ENCODE measurements around the gene CENPC. TPM values are rescaled to one million over a fixed set of nuclear protein-coding genes. Genes with fewer than 3 reads are reported as not detected.
"Not testable (repeated sequence)": the region's sequence is repeated elsewhere in the genome, so short reads cannot be mapped to it uniquely, and the experiment has no call there.

The CENPC gene
- polyA plus RNA-seq, 2 of the 4 experiments (the other 2 are of a cell fraction): 5.6 to 9.0 TPM

- no peak for TF ChIP-seq HEYL (CRISPR knock-in tag; IDR thresholded peaks at IDR 0.05)
These were observed 97.4 kb downstream of the CENPC start (continued) for GRCh38 chr4:67447873-67448272.

DNA sequence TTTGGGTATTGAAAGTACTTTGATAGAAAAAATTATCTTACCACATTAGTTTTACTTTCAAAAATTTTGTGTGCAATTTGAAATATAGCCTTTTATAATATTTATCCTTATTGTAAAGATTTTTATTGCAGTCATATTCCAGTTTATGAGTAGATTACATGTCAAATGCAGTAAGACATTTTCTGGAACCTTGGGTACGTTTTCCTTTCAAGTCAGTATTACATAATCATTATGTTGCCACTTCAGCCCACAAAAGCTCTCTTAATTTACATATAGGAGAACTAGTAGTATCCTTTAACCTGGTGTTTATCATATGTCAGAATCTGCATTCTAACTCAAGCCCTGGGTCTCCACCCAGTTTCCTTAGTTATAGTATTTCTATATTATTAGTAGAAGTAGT is 98.5 kb downstream of the CENPC start:
- ChIA-PET CTCF (no interaction called here), POLR2A (no interaction called here)
- Histone ChIP-seq H3K9me3 (no peaks in the 10 kb centered on the region), H3K4me2 (no peak overlapping the region), H3K4me1 (no peaks in the 10 kb centered on the region), H3K4me3 (no peak overlapping the region), H3K27ac (no peak overlapping the region)
- ATAC-seq: no peak
- 85% methylated on average over 1 of the region's 1 CpG for WGBS (ENCODE audit: missing lambda C conversion rate)
- TF ChIP-seq, protein P1, sequence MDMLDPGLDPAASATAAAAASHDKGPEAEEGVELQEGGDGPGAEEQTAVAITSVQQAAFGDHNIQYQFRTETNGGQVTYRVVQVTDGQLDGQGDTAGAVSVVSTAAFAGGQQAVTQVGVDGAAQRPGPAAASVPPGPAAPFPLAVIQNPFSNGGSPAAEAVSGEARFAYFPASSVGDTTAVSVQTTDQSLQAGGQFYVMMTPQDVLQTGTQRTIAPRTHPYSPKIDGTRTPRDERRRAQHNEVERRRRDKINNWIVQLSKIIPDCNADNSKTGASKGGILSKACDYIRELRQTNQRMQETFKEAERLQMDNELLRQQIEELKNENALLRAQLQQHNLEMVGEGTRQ (IDR thresholded peaks at IDR 0.05): no peak
- TF ChIP-seq CEBPB (IDR thresholded peaks at IDR 0.05): no peak
- no peak for TF ChIP-seq PBX3 (IDR thresholded peaks at IDR 0.05)
- TF ChIP-seq PHF8 (IDR thresholded peaks at IDR 0.05; ENCODE audit: borderline replicate concordance, low read depth): no peak
- no peak for TF ChIP-seq POLR2AphosphoS2 (conservative IDR thresholded peaks at IDR 0.05; ENCODE audit: low read length)
- TF ChIP-seq ZFP36 (IDR thresholded peaks at IDR 0.05; ENCODE audit: borderline replicate concordance, partially characterized antibody): no peak
- TF ChIP-seq RAD21 (conservative IDR thresholded peaks at IDR 0.05 in 1 of 2, IDR thresholded peaks at IDR 0.05 in 1 of 2): no peak
- TF ChIP-seq FOXS1 (CRISPR knock-in tag; IDR thresholded peaks at IDR 0.05): no peak
- no peak for DNase-seq (ENCODE audit: low read depth in 1 of 2, low spot score in 1 of 2)
- FAIRE-seq: no peak

GRCh38 chr4:67445881-67446280 is 99.4 kb downstream of the CENPC start:
- 95% methylated on average over 25 of the region's 25 CpGs for WGBS (ENCODE audit: missing lambda C conversion rate)
- H3K4me2 ChIP-seq; CTCF ChIA-PET; H3K4me3 ChIP-seq; H3K4me1 ChIP-seq; POLR2A ChIA-PET; H3K9me3 ChIP-seq; FAIRE-seq; DNase-seq (ENCODE audit: low read depth in 1 of 2, low spot score in 1 of 2); ATAC-seq; H3K27ac ChIP-seq: not testable (repeated sequence)

DNA sequence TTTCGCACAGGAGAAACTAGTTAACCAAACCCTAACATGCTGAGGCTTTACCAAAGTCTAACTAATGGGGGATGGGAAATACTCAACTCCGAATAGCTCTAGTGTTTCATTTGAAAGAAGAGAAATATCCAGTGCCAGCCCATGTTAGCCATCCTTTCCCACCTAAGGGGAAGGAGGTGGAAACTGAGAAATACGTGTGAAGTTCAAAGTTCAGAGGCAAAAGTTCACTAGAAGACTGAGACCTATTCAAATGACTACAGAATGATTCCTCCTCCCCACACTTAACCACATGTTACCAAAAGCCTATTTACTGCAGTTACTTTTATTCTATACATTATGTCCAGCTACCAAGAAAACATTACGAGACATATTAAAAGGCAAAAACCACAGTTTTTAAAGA is 106.3 kb downstream of the CENPC start:
- no peak for ATAC-seq
- ChIA-PET POLR2A (no interaction called here), CTCF (interaction anchor here (0.6 kb wide), 1 partner anchor 30 kb away, joined by 3 read pairs; no protein-coding TSS in a partner anchor)
- Histone ChIP-seq H3K4me1 (0 out of 3 replicates have a peak, but pooled peaks cover 4% of the 10 kb centered on the region), H3K4me2 (no peak overlapping the region), H3K4me3 (no peak overlapping the region), H3K9me3 (no peaks in the 10 kb centered on the region), H3K27ac (no peak overlapping the region)
- TF ChIP-seq ESRRA (IDR thresholded peaks at IDR 0.05; ENCODE audit: borderline replicate concordance, low read length) (no peak), MAZ (IDR thresholded peaks at IDR 0.05; ENCODE audit: borderline replicate concordance, low read depth, low read length) (no peak), NPAS2 (CRISPR knock-in tag; IDR thresholded peaks at IDR 0.05; ENCODE audit: borderline replicate concordance) (no peak), KDM5A (IDR thresholded peaks at IDR 0.05) (no peak), ZFP36 (IDR thresholded peaks at IDR 0.05; ENCODE audit: borderline replicate concordance, partially characterized antibody) (no peak), RARB (CRISPR knock-in tag; IDR thresholded peaks at IDR 0.05) (no peak), RFX5 (IDR thresholded peaks at IDR 0.05) (no peak), SREBF2 (IDR thresholded peaks at IDR 0.05) (no peak), E2F6 (IDR thresholded peaks at IDR 0.05; ENCODE audit: borderline replicate concordance, low read depth) (no peak), TP53 (CRISPR knock-in tag; IDR thresholded peaks at IDR 0.05) (no peak), CTCF (IDR thresholded peaks at IDR 0.05) (no peak), HOXB13 (CRISPR knock-in tag; IDR thresholded peaks at IDR 0.05; ENCODE audit: low read depth) (no peak), RNF2 (IDR thresholded peaks at IDR 0.05; ENCODE audit: borderline replicate concordance, low read depth) (no peak)
- TF ChIP-seq, protein P1 (IDR thresholded peaks at IDR 0.05): no peak
- TF ChIP-seq, protein P2, sequence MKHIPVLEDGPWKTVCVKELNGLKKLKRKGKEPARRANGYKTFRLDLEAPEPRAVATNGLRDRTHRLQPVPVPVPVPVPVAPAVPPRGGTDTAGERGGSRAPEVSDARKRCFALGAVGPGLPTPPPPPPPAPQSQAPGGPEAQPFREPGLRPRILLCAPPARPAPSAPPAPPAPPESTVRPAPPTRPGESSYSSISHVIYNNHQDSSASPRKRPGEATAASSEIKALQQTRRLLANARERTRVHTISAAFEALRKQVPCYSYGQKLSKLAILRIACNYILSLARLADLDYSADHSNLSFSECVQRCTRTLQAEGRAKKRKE (CRISPR knock-in tag; IDR thresholded peaks at IDR 0.05; ENCODE audit: low read depth): no peak
- no peak for DNase-seq (ENCODE audit: low read depth in 1 of 2, low spot score in 1 of 2)
- 86% methylated on average over 4 of the region's 4 CpGs for WGBS (ENCODE audit: missing lambda C conversion rate)
- no peak for FAIRE-seq

All from A549 (cell line).